Dendritic cell treated with granulocyte-macrophage colony-stimulating factor and Interleukin-4, amounts not matched to agents 40 ng/mL and 50 ng/mL, for 4 days (primary cell): ENCODE results near the gene LRRC27.

ENCODE experiments used
- H3K27ac Mint-ChIP-seq: one replicate; pipeline ENCODE4 v1.8.0; 2022; ENCODE audit warnings: mild to moderate bottlenecking, mixed read lengths
- H3K27me3 Mint-ChIP-seq: one replicate; pipeline ENCODE4 v1.8.0; 2022; ENCODE audit warnings: mild to moderate bottlenecking, mixed read lengths
- H3K36me3 Mint-ChIP-seq: one replicate; pipeline ENCODE4 v1.8.0; 2022; ENCODE audit warnings: low read depth, mixed read lengths
- H3K4me1 Mint-ChIP-seq: one replicate; pipeline ENCODE4 v1.8.0; 2022; ENCODE audit warnings: low read depth, mixed read lengths
- H3K4me3 Mint-ChIP-seq: one replicate; pipeline ENCODE4 v1.8.0; 2022; ENCODE audit warnings: mild to moderate bottlenecking, moderate library complexity, mixed read lengths
- H3K9me3 Mint-ChIP-seq: one replicate; pipeline ENCODE4 v1.8.0; 2022; ENCODE audit warnings: mixed read lengths
- intact Hi-C: fragments of 100-400 bp; cut with micrococcal nuclease; formaldehyde crosslinking; loops from one replicate; pipeline ENCODE4 v1.15.0; 2022

Gene LRRC27

GRCh38 chr10:132390170-132390920, 58.4 kb downstream of the LRRC27 start:
- Mint-ChIP-seq H3K36me3 (no peaks in the 10 kb centered on the region), H3K27me3 (peaks cover 35% of the 10 kb centered on the region), H3K9me3 (peaks cover 11% of the 10 kb centered on the region), H3K4me3 (no peak overlapping the region), H3K4me1 (peaks cover 54% of the 10 kb centered on the region), H3K27ac (no peak overlapping the region)
- intact Hi-C loops: no loop called here

GRCh38 chr10:132390921-132391675, 59.1 kb downstream of the LRRC27 start:
- no peaks in the 10 kb centered on the region for H3K36me3 Mint-ChIP-seq
- intact Hi-C loops: no loop called here
- H3K4me3 Mint-ChIP-seq: no peak overlapping the region
- peaks cover 33% of the 10 kb centered on the region for H3K27me3 Mint-ChIP-seq
- no peak overlapping the region for H3K27ac Mint-ChIP-seq
- H3K9me3 Mint-ChIP-seq: peaks cover 11% of the 10 kb centered on the region
- H3K4me1 Mint-ChIP-seq: peaks cover 51% of the 10 kb centered on the region

- Mint-ChIP-seq H3K4me3 (no peak overlapping the region), H3K27me3 (peaks cover 28% of the 10 kb centered on the region), H3K4me1 (peaks cover 48% of the 10 kb centered on the region), H3K36me3 (no peaks in the 10 kb centered on the region), H3K9me3 (peaks cover 11% of the 10 kb centered on the region), H3K27ac (no peak overlapping the region)
- intact Hi-C loops: no loop called here
Measured at GRCh38 chr10:132391676-132392020, 59.7 kb downstream of the LRRC27 start.

DNA sequence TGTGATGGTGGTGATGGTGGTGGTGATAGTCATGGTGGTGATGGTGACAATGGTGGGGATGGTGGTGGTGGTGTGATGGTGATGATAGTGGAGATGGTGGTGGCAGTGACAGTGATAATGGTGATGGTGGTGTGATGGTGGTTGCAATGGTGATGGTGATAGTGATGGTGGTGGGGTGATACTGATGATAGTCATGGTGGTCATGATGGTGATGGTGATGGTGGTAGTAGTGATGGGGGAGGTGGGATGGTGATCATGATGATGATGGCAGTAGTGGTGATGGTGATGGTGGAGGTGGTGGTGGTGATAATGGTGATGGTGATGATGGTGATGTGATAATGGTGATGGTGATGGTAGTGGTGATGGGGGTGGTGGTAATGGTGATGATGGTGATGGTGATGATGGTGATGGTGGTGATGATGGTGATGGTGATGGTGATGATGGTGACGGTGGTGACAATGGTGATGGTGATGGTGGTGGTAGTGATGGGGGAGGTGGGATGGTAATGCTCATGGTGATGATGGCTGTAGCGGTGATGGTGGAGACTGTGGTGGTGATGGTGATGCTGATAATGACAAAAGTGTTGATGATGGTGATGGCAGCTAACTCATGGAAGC, 60.3 kb downstream of the LRRC27 start:
- H3K4me3 Mint-ChIP-seq: no peak overlapping the region
- H3K4me1 Mint-ChIP-seq: peaks cover 41% of the 10 kb centered on the region
- H3K36me3 Mint-ChIP-seq: peaks cover under 1% of the 10 kb centered on the region
- H3K27ac Mint-ChIP-seq: no peak overlapping the region
- H3K27me3 Mint-ChIP-seq: peaks cover 21% of the 10 kb centered on the region
- H3K9me3 Mint-ChIP-seq: peaks cover 11% of the 10 kb centered on the region
- intact Hi-C loops: no loop called here

- Mint-ChIP-seq H3K4me1 (peaks cover 41% of the 10 kb centered on the region), H3K9me3 (peaks cover 11% of the 10 kb centered on the region), H3K36me3 (peaks cover 6% of the 10 kb centered on the region), H3K27ac (no peak overlapping the region), H3K4me3 (no peak overlapping the region), H3K27me3 (peaks cover 16% of the 10 kb centered on the region)
- intact Hi-C loops: no loop called here
Measured at GRCh38 chr10:132392811-132393694, 61.1 kb downstream of the LRRC27 start.

DNA sequence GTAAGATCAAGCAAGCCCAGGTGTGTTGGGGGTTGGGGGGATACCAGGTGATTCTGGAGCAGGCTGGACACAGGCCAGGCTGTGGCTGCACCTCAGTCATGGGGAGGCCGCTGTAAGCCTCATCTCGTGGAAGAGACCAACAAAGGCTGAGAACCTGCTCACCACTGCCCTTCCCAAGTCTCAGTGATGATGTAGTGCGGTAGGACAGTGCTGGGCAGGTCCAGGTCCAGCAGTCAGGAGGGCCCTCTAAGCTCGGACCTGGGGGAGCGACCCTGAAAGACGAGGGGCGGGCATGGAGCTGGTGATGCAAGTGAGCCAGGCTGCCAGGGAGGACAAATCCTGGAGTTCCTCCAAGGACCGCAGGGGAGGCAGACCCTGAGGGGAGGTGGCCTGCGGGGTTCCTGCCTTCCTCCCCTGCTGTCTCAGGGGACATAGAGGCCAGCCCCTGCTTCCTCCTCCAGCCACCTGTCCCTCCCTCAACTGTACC, 61.7 kb downstream of the LRRC27 start:
- Mint-ChIP-seq H3K4me3 (no peak overlapping the region), H3K27ac (no peak overlapping the region)

GRCh38 chr10:132394201-132394811, 62.3 kb downstream of the LRRC27 start:
- Mint-ChIP-seq H3K9me3 (peaks cover 11% of the 10 kb centered on the region), H3K4me3 (no peak overlapping the region), H3K27ac (peak overlapping the region; percentile 72), H3K4me1 (peaks cover 49% of the 10 kb centered on the region), H3K36me3 (peaks cover 17% of the 10 kb centered on the region), H3K27me3 (peaks cover 14% of the 10 kb centered on the region)
- intact Hi-C loops: no loop called here

More for the DNA sequence above, 61.7 kb downstream of the LRRC27 start:
- Mint-ChIP-seq H3K9me3 (peaks cover 11% of the 10 kb centered on the region), H3K27me3 (peaks cover 16% of the 10 kb centered on the region), H3K4me1 (peaks cover 48% of the 10 kb centered on the region), H3K36me3 (peaks cover 11% of the 10 kb centered on the region)
- intact Hi-C loops: no loop called here

GRCh38 chr10:132394936-132395703, 63.1 kb downstream of the LRRC27 start:
- H3K27ac Mint-ChIP-seq: peak overlapping the region; percentile 72
- peaks cover 23% of the 10 kb centered on the region for H3K36me3 Mint-ChIP-seq
- H3K27me3 Mint-ChIP-seq: peaks cover 10% of the 10 kb centered on the region
- H3K9me3 Mint-ChIP-seq: peaks cover 11% of the 10 kb centered on the region
- H3K4me1 Mint-ChIP-seq: peaks cover 54% of the 10 kb centered on the region
- intact Hi-C loops: loop anchor here (5.0 kb wide), 1 partner anchor 63 kb away; the partner anchor contains the start of gene LRRC27
- H3K4me3 Mint-ChIP-seq: peak overlapping the region; percentile 69

DNA sequence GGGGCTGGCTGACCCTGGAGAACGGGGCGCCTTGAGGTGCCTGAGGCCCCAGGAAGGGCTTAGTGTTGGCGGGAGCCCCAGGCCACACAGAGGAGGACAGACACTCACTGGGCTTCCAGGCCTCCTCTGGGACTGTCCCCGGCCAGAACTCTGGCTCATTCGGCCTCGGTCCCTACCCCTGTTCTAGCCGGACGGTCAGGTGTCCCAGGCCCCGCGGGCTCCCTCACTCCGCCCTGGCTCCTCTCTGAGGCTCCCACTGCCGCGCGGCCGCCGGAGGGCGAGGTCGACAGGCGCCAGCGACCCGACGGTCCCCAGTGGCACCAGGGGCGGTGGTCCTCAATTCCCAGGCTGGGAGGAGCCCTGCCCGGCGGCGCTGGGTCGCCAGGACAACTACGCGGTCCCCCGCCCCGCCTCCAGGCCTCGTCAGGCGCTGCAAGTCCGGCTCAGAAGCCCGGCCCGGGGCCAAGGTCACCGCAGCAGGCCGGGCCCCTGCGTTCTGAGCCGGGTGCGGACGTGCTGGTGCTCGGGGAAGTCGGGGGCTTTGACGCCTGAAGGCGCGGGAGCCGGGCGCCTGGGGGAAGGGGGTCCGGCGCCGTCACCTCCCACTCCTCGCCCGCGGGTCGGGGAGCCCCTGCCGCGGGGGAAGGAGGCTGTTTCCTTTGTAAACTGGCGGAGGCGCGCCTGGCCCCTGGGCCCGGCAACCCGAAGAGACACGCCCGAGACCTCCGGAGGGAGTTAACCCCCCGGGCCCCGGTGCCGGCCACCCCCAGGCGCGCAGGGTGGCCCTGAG, 63.9 kb downstream of the LRRC27 start:
- H3K4me3 Mint-ChIP-seq: peak overlapping the region; percentile 69
- H3K4me1 Mint-ChIP-seq: peaks cover 62% of the 10 kb centered on the region

DNA sequence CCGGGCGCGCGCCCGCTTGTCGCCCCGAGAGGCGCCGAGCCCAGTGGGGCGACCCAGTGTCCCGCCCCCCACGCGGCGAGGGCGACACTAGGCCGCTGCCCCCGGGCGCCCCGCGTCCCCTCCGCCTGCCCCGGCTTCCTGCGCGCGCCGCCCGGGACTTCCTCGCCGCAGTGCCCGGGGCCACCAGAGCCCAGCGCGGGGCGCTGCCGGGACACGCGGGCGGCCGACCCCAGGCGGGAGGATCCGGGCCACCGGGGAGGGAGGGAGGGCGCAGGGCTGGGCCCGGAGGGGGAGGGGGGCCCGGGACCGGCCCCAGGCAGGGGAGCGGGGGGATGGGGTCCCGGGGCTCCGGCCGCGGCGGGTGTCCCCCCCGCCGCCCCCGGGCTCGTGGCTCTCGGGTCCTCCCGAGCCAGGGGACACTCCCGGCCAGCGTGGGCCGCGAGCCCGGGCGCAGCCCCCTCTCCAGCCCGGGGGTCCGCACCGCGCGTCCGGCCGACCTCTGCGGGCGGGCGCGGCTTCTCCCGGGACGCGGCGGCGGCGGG, 64.6 kb downstream of the LRRC27 start:
- Mint-ChIP-seq H3K4me3 (peak overlapping the region; percentile 33), H3K27me3 (peaks cover 7% of the 10 kb centered on the region), H3K9me3 (peaks cover 11% of the 10 kb centered on the region), H3K4me1 (peaks cover 69% of the 10 kb centered on the region), H3K27ac (peak overlapping the region; percentile 82), H3K36me3 (peaks cover 23% of the 10 kb centered on the region)
- intact Hi-C loops: loop anchor here (2.0 to 5.0 kb wide), 2 partner anchors 50 to 64 kb away; partner anchors contain the start of gene LRRC27

More for the DNA sequence above, 63.9 kb downstream of the LRRC27 start:
- intact Hi-C loops: loop anchor here (2.0 to 5.0 kb wide), 2 partner anchors 51 to 64 kb away; partner anchors contain the start of gene LRRC27
- peaks cover 11% of the 10 kb centered on the region for H3K9me3 Mint-ChIP-seq
- H3K27ac Mint-ChIP-seq: peak overlapping the region; percentile 72
- peaks cover 23% of the 10 kb centered on the region for H3K36me3 Mint-ChIP-seq
- peaks cover 7% of the 10 kb centered on the region for H3K27me3 Mint-ChIP-seq

- peaks cover 74% of the 10 kb centered on the region for H3K4me1 Mint-ChIP-seq
- H3K27ac Mint-ChIP-seq: peak within 1 kb of the TSS; percentile 82
- peaks cover 6% of the 10 kb centered on the region for H3K9me3 Mint-ChIP-seq
- intact Hi-C loops: loop anchor here (2.0 to 5.0 kb wide), 2 partner anchors 50 to 65 kb away; partner anchors contain the start of gene LRRC27
- H3K4me3 Mint-ChIP-seq: peak within 1 kb of the TSS; percentile 84
- peaks cover 5% of the 10 kb centered on the region for H3K27me3 Mint-ChIP-seq
- peaks cover 24% of the 10 kb centered on the region for H3K36me3 Mint-ChIP-seq
Measured at GRCh38 chr10:132397036-132397541, 65.1 kb downstream of the LRRC27 start, which contains the start of gene PWWP2B. Gene PWWP2B, plus strand, starts transcription at chr10:132397200. Its CDS starts 27 bp downstream, at chr10:132397227.
